ENCODE measurements around the gene TJP2.
A peak's percentile ranks its signal among the peaks of the same experiment; 100 is the strongest.

The TJP2 gene

GRCh38 chr9:69173891-69174615, at the start of gene TJP2:
TSS of gene TJP2 (plus strand) at chr9:69174277. CDS start at chr9:69174373, 96 bp downstream.
- peak; percentile 40 for DNase-seq

- DNase-seq, result no peak
These were observed 43.3 kb upstream of the TJP2 start for GRCh38 chr9:69130456-69131441.

GRCh38 chr9:69131682-69132081, 42.4 kb upstream of the TJP2 start:
- no peak for DNase-seq

- DNase-seq, result no peak
These were observed 41.7 kb upstream of the TJP2 start for GRCh38 chr9:69132361-69132760.

GRCh38 chr9:69134412-69134811, 39.7 kb upstream of the TJP2 start:
- DNase-seq, result no peak

- DNase-seq, result no peak
These were observed 37.9 kb upstream of the TJP2 start for GRCh38 chr9:69136185-69136584.

- DNase-seq, result no peak
These were observed 37.3 kb upstream of the TJP2 start for GRCh38 chr9:69136779-69137178.

- no peak for DNase-seq
These were observed 36.8 kb upstream of the TJP2 start for GRCh38 chr9:69137311-69137710.

- DNase-seq, result no peak
These were observed 34.5 kb upstream of the TJP2 start for GRCh38 chr9:69139596-69139995.

GRCh38 chr9:69140123-69140735, 33.8 kb upstream of the TJP2 start:
- no peak for DNase-seq

GRCh38 chr9:69141851-69142250, 32.2 kb upstream of the TJP2 start:
- DNase-seq, result no peak

GRCh38 chr9:69143291-69143690, 30.8 kb upstream of the TJP2 start:
- no peak for DNase-seq

- DNase-seq, result no peak
These were observed 28.8 kb upstream of the TJP2 start for GRCh38 chr9:69145144-69145715.

GRCh38 chr9:69147041-69147834, 26.8 kb upstream of the TJP2 start:
- no peak for DNase-seq

- peak; percentile 40 for DNase-seq
These were observed 24.7 kb upstream of the TJP2 start for GRCh38 chr9:69149321-69149807.

GRCh38 chr9:69151506-69151905, 22.6 kb upstream of the TJP2 start:
- DNase-seq, result no peak

- DNase-seq, result no peak
These were observed 20.2 kb upstream of the TJP2 start for GRCh38 chr9:69153707-69154521.

- no peak for DNase-seq
These were observed 18.6 kb upstream of the TJP2 start for GRCh38 chr9:69155341-69156030.

GRCh38 chr9:69157751-69158466, 16.2 kb upstream of the TJP2 start:
- DNase-seq, result no peak

- DNase-seq, result no peak
These were observed 15.6 kb upstream of the TJP2 start for GRCh38 chr9:69158471-69158870.
